GM21526 (cell line): ENCODE results near the gene SEPTIN7.

Experiments used
- ATAC-seq: cut with Tn5 transposase; IDR thresholded peaks from one replicate; pipeline ENCODE4 v1.9.1; 2021; ENCODE audit warnings: moderate library complexity; ENCODE audit not compliant: unreplicated experiment, low FRiP score

SEPTIN7 gene

GRCh38 chr7:35785250-35785649 lies 15.6 kb upstream of the SEPTIN7 start:
- ATAC-seq: no peak

DNA sequence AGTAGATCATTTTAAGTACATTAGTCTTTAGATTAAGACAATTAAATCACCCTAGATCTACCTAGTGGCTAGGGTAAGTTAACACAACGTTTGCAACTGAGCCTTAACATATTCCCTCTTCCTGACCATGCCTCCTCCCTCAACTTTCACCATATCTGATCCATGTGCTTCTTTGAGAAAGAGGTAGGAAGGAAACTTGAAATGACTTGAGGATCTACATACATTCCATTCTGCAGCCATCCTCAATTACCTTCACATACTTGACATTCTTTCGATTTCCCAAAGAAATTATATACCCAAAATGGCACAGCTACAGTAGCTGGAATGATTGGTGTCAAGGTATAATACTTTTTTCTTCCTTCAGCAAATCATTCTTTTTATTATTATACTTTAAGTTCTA lies 12.9 kb upstream of the SEPTIN7 start:
- ATAC-seq: no peak

DNA sequence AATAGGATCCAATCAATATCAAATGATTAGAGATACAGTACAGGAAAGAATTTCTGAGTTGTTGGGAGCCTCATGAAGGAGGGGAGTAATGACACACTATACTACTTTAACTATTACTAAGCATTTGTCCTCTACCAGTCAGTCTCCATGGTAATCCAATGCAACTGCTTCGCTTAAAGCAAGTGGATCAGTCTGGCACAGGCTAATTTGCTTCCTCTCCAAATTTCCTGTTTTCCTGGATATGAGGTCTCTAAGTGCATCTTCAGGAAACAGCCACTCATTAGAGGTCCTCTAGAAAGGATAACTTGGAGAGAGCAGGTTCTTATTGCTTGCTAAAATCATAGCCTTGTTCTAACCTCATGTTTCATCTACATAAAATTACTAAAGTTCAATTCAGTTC lies 8.4 kb upstream of the SEPTIN7 start:
- ATAC-seq: no peak

DNA sequence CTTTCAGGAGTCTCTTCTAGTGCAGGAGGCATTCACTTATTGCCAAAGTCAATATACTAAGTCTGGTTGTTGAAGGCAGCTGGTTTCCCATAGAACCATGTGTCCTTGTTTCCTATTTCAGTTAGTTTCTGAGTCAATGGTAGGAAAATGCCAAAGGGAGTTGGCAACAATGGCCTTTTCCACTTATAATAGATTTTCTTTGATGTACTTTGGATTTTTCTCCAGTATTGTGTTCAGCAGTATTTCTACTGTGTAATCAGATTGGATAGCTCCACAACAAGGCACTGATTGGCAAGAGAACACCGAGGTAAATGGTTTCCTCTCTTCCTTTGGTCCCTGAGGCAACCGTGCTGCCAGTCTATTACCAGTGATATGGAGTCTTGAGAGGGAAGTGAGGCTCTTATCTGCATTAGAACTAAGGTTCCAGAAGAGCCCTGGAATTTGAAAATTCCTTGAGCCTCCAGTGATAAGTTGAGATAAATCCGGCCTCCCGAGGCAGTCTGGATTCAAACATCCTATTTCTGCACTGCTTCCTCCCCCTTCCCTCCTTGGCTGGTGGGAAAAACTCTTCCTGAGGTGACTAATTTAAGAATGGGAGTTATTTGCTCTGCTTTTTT lies 7.9 kb upstream of the SEPTIN7 start:
- ATAC-seq: no peak

DNA sequence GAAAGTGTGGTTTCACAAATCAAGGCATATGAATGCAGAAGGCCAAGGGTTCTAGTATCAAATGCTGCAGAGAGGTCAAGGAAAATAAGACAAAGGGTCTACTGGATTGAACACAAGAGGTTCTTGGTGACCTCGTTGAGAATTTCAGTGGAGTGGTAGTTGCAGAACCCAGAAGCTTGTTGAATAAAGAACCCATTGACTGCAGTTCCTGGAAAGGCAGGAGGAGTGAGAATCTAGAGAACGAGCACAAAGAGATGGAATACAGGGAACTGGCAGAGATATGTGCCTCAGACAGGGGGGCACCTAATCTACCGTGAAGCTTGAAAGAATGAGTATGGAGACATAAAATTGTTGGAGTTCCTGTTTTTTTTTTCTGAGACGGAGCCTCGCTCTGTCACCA lies 3.5 kb upstream of the SEPTIN7 start:
- no peak for ATAC-seq

DNA sequence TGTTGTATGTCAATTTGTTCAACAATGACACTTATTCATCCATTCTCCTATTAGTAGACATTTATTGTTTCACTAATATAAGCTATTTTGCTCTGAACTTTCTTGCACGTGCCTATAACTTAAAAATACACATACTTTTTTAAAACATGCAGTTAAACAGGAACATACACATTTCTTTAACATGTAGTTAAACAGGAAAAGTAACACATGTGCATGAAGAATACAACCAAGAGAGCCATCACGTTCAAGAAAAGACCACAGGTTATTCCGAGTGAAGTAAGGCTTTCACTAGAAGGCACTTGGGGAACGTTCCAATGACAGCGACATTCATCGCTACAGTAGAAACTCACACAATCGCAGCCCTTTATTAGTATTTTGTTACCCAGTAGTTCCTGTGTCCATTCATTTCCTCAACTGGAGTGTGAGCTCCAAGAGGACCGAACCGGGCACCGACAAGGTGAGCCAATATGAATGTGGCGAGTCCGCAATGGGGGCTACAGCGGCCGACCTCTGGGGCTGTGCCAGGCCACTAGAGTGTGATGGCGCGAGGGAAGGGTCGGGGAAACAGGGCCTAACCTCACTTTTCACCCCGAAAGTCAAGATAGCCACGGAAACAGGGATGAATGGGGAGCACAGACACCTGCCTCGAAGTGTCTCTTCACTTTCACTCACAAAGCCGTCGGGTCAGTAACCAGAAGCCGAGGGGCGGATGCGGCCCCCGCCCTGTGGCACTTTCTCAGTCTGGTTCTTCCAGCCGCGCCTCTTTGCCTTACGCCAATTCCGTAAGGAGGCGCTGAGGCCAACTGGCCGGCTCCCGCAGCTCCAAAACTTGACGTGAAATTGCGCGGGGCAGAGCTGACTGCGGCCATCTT lies 775 bp upstream of the SEPTIN7 start:
- peak; percentile 51 for ATAC-seq

GRCh38 chr7:35801392-35802101 lies 690 bp downstream of the SEPTIN7 start:
- ATAC-seq: peak; percentile 22

- ATAC-seq: no peak
Observed at GRCh38 chr7:35802102-35802466, 1.2 kb downstream of the SEPTIN7 start.

- ATAC-seq: no peak
Observed at GRCh38 chr7:35802649-35803048, 1.8 kb downstream of the SEPTIN7 start.

- ATAC-seq: no peak
Observed at GRCh38 chr7:35804231-35804970, 3.5 kb downstream of the SEPTIN7 start.

GRCh38 chr7:35805876-35806275 lies 5.0 kb downstream of the SEPTIN7 start:
- ATAC-seq: no peak

DNA sequence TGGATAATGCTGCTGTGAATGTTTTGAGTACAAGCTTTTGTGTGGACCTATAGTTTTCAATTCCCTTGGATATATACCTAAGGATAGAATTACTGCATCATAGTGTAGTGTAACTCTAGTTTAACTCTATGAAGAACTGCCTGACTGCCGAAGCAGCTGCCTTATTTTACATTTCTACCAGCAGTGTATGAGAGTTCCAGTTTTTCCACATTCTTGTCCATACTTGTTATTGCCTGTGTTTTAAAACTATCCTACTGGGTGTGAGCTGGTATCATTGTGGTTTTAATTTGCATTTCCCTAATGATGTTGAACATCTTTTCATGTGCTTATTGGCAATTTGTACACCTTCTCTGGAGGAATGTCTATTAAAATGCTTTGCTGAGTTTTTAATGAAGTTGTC lies 15.7 kb downstream of the SEPTIN7 start:
- no peak for ATAC-seq

- ATAC-seq: no peak
Observed at GRCh38 chr7:35817181-35817580, 16.3 kb downstream of the SEPTIN7 start.

- no peak for ATAC-seq
Observed at GRCh38 chr7:35817930-35818329, 17.1 kb downstream of the SEPTIN7 start.

GRCh38 chr7:35818513-35818912 lies 17.7 kb downstream of the SEPTIN7 start:
- no peak for ATAC-seq

- no peak for ATAC-seq
Observed at GRCh38 chr7:35819310-35819709, 18.5 kb downstream of the SEPTIN7 start.

- no peak for ATAC-seq
Observed at GRCh38 chr7:35819954-35820703, 19.3 kb downstream of the SEPTIN7 start.

GRCh38 chr7:35820858-35821257 lies 20.0 kb downstream of the SEPTIN7 start:
- ATAC-seq: no peak

DNA sequence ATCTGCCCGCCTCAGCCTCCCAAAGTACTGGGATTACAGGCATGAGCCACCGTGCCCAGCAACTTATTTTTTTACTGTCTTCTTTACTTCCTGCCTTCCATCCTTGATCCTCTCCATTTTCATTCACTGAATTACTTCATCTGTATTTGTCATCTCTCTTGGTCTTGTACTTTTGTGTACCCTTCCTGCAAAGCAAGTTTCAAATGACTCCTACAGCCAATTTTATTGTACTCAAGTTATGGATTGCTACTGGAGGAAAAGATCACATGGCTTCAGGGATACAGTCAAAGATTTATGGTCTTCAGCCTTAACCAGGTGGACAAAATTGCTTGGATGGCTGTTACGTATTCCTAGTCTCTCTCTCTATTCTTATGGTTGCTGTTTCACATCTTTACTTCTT lies 22.6 kb downstream of the SEPTIN7 start:
- ATAC-seq: no peak

- ATAC-seq: no peak
Observed at GRCh38 chr7:35825974-35826373, 25.1 kb downstream of the SEPTIN7 start.
